Iris pigment epithelial cell (primary cell): ENCODE measurements around the gene PTBP1.

ENCODE experiments used
- DNase-seq: peaks from one replicate; pipeline ENCODE4 v3.0.0-alpha.2; 2011; ENCODE audit warnings: low read depth

The PTBP1 gene

GRCh38 chr19:772730-773436, 24.4 kb upstream of the PTBP1 start:
- DNase-seq, result no peak

GRCh38 chr19:776549-776948, 20.7 kb upstream of the PTBP1 start:
- DNase-seq, result peak; percentile 8

DNA sequence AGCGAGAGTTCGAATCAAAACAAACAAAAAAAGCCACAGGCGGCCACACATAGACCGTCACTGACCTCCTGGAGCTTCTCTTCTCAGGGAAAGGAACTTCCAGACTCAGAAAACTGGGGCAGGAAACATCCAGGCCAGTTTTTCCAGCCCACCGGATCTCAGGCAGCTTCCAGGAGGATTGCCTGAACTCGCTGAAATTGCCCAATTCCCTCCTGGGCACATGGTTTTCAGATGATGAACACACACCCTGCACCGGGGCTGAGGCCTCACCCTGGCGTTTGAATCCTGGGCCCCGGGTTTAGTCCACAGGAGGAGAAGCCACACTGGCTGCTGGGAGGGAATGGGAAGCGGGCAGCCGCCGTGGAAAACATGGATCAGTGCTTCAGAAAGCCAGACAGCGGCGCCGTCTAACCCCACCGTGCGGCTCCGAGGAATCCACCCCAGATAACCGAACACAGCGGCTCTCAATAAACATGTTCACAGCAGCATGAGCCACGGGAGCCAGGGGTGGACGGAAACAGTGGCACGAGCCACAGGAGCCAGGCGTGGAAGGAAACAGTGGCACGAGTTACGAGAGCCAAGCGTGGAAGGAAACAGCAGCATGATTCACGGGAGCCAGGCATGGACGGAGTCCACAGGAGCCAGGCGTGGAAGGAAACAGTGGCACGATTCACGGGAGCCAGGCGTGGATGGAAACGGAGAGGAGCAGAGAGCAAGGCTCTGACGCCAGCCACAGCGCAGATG, 18.2 kb upstream of the PTBP1 start:
- DNase-seq, result peak; percentile 96

DNA sequence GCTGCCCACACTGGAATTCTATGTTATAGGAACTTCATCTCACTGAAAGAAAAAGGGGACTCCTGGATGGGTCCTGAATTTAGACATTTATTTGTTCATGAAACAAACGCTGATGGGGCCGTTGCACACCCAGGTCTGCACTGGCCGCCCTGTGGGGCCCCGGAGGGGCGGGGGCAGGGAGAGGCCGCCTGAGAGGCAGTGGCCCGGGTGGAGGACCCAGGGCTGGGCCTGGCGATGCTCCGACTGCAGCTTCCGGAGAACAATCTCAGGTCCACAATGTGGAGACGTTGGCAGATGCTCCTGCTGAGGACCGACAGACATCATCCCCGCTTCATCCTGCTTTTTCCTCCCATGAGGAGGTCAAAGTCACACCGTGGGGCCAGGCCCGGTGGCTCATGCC, 16.3 kb upstream of the PTBP1 start:
- no peak for DNase-seq

DNA sequence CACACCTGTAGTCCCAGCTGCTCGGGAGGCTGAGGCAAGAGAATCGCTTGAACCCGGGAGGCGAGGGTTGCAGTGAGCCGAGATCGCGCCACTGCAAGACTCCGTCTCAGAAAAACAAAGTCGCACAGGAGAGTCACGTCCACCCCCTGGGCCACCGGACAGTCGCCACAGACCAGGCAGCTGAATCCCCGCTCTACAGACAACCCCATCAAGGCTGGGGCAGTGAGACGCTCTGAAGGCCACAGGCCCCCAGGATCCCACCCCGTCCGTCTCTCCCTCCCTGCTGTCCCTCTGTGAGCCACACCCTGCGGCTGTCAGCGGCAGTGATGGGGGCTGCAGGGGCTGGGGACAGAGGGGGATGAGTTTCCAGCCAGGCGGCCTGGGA, 15.5 kb upstream of the PTBP1 start:
- no peak for DNase-seq

DNA sequence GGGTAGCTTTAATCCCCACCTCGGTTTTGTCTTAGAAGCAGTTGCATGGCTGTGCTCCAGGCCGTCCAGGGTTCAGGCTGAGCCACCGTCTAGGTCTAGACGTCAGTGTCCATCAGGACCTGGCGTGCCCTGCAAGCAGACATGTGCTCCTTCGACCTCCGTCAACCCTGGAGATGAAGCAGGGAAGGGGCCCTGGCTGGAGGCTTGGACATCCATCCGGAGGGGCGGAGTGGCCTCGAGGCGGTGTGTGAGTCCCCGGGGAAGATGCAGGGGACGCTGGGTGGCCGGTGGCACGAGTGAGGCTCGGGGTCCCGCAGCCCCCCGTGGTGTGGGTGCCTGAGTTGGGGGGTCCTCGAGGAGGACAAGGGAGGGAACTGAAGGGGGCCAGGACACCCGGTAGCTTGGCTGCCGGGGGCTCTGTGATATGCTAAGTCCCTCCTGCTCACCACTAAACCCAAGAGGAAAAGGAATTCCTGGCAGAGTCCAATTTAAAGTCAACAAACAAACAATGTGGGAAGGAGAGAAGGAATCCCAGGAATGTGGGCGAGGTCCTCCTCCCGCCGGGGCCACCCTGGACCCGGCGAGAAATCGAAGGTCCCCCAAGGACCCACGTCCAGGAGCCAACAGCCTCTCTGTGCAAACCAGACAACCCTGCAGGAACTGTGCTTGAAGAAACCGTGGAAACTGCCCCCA, 14.9 kb upstream of the PTBP1 start:
- DNase-seq, result peak; percentile 48

DNA sequence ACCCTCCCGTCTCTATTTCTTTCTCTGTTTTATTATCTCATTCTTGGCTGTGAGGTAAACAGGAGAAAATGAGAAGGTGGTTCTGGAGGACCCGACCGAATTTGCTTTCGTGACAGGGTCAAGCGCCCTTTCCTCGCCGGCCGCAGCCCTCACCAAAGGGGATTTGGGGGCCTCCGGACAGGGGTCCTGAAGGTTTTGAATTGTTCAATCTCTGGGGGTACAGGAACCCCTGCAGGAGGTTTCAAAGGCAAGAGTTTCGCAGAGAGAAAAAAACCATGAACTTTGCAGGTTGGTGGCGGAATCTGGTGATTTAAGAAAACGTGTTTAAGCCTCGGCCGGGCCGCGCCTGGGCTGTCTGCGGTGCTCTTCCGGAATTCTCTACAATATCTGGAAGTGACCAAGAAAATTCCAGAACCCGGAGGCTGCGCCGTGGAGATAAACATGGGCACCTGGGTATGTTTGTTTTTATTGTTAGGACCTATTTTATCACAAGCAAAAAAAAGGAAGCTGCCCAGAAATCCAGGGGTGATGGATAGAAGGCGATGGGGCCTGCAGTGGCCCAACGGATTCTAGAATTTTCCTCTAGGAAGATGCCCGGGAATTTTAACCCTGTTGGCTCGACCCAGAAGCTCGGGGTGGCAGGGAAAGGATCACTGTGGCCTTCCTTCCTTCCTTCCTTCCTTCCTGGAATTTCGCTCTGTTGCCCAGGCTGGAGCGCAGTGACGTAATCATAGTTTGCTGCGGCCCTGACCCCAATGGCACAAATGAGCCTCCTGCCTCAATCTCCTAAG, 14.2 kb upstream of the PTBP1 start:
- no peak for DNase-seq

GRCh38 chr19:784541-784940, 12.7 kb upstream of the PTBP1 start:
- DNase-seq, result no peak

DNA sequence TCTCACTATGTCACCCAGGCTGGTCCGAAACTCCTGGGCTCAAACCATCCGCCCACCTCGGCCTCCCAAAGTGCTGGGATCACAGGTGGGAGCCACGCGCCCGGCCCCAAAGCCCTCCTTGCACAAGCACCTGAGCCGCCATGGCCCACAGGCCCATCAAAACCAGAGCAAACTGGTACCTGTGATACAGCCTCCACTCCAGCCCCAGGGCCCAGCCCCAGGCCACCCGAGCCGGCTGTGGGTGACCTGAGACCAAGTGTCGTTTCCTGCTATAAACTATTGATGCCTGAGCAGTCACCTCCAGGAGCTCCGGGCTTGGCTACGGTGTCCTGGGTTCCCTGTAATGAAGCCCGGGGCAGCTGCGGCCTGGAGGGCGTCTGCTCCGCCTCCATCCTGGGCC, 9.7 kb upstream of the PTBP1 start:
- DNase-seq, result no peak

- no peak for DNase-seq
Observed at GRCh38 chr19:788686-788982, 8.6 kb upstream of the PTBP1 start.

DNA sequence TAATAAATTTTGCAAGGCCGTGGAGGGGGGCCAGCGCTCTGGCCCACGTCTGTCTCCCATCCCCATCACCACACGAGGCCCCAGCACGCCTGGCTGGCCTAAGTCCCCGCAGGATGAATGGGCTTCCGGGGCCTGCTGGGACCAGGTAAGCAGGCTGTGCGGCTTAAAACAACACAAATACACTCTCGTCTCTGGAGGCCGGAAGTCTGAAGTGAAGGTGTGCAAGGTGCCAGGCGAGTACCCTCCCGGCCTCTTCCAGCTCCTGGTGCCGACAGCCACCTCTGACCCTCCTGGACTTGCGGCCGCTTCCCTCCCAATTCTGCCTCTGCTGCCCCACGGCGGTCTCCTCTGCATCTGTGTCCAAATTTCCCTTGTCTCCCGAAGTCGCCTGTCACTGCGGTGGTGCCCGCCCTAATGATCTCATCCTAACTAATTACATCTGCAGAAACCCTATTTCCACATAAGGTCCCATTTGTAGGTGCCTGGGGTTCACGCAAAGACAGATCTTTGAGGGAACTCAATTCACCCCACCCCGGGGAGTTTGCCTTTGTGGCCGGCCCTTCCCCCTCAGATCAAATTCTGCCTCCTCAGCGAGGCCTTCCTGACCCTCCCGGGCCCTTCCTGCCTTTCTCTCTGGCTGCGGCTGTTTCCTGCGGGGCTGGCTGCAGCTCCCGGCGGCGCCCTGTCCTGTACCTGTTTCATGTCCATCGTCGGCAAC, 8.1 kb upstream of the PTBP1 start:
- no peak for DNase-seq

DNA sequence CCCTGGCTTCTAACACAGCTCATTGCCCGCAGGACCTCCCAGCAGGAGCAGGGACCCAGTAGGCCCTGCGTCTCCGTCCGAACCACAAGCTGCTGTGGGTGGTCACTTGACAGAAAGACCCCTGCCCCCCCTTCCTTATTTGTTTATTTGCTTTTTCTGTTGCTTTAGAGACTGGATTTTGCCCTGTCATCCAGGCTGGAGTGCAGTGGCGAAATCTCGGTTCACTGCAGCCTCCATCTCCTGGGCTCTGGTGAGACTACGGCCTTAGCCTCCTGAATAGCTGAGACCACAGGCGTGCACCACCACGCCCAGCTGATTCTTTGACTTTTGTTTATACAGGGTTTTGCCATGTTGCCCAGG, 7.6 kb upstream of the PTBP1 start:
- DNase-seq, result peak; percentile 35

- no peak for DNase-seq
Observed at GRCh38 chr19:791007-791566, 6.2 kb upstream of the PTBP1 start.

DNA sequence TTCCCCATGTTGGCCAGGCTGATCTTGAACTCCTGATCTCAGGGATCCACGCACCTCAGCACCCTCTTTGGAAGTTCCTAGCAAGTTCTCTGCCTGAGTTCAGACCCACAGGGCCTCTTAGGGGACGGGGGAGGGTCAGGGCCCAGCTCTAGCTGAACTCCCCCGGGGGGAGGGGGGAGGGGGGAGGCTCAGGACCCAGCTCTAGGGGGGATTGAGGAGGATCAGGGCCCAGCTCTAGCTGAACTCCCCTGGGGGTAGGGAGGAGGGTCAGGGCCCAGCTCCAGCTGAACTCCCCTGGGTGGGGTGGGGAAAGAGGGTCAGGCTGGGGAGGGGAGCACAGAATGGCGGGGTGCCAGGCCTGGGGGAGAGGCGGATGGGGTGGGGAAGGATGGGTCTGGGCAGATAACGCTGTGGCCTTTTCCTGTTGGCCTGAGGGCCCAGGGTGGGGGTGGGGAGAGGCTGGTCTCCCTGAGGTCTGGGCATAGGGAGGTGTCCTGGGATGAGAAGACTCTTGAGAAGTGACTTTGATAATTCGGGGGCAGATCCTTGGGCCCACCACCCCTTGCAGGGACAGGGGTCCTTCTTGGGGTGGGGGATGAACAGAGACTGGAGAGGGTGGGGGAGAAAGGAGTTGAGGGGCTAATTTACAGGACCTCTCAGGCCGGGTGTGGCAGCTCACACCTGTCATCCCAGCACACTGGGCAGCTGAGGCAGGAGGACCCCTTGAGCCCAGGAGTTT, 5.5 kb upstream of the PTBP1 start:
- DNase-seq, result no peak

GRCh38 chr19:792306-792885, 4.9 kb upstream of the PTBP1 start:
- DNase-seq, result no peak

DNA sequence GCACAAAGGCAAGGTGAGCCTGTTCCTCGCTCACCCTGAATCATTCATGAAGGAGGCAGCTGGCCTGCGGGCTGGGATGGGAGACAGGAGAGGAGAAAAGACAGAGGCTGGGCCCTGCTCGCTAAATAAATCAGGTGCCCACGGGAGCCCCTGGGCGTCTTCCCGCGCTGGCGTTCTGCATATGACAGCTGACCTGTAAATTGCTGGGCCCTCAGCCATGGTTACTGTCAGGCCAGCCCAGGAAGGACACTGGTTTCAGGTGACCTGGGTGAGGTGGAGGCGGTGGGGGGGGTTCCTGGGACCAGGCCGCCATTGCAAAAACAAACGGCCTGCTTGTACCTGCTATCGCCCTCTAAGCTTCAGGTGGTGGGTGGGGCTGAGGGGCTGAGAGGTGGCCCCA, 3.4 kb upstream of the PTBP1 start:
- no peak for DNase-seq

GRCh38 chr19:795073-795611, 2.1 kb upstream of the PTBP1 start:
- no peak for DNase-seq

DNA sequence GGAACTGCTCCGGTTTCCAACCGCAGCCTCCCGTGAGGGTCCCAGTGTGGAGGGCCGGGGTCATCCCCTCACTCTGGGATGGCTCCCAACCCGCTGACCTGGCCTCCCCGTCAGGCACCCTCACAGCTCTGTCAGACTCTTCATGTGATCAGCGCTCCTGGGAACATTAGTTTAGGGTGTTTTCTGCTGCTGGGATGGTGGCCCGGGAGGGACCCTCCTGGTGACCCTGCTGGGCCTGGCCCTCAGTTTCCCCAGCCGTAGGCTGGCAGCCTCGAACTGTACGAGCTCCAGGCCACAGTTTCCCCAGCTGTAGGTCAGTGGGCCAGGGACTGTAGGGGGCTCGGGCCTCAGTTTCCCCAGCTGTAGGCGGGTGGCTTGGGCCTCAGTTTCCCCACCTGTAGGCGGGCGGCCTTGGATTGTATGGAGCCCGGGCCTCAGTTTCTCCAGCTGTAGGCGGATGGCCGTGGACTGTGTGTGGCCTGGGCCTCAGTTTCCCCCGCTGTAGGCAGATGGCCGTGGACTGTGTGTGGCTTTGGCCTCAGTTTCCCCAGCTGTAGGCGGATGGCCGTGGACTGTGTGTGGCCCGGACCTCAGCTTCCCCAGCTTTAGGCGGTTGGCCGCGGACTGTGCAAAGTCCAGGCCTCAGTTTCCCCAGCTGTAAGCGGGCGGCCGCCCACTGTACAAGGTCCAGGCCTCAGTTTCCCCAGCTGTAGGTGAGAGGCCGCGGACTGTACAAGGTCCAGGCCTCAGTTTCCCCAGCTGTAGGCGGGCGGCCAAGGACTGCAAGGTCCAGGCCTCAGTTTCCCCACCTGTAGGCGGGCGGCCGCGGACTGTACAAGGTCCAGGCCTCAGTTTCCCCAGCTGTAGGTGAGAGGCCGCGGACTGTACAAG, 1.3 kb upstream of the PTBP1 start:
- no peak for DNase-seq
